Measurements from ENCODE around the gene PLOD3.

The PLOD3 gene

DNA sequence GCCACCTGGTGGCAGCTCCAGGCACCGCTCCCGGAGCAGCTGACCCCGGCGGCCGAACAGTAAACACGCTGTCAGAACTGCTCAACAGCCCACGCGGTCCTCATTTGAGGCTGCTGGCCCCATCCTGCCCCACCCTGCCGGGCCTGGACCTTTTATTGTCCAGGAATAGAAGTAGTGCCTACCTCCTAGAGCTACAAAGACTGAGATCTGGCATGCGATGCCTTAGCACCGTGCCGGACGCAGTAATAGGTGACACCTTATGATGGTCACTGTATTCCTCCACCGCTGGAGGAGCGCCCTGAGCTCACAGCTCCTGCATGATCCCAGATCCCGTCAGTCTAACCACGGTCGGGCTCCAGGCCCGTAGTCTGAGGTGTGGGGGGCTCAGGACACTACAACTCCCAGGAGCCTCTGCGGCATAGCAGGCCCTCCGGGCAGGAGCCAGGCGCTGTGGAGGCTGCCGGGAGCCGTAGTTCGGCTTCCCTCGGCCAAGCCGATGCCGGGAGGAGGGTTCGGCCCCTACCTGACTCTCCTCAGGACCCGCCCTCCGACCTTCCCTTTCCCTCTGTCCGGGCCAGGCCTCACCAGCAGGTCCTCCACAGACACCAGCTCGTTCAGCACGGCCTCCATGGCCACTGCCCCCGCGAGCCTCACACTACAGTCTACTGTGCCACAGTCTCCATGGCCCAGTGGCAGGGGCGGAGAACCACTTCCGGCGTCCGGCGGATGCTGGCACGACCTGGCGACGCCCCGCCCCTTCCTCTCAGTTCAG is 27.2 kb upstream of the PLOD3 start, which contains the start of gene FIS1:
Gene FIS1, minus strand, starts transcription at position 707 of the 772 bp plus-strand sequence. Its CDS starts 77 bp downstream, at position 630.
- peaks cover 78% of the 10 kb centered on the region for H3K79me2 ChIP-seq (ENCODE audit: control insufficient read depth, low read length)
- H3K27me3 ChIP-seq (ENCODE audit: control insufficient read depth, low read length), result no peaks in the 10 kb centered on the region
- peak within 1 kb of the TSS; percentile 90 for H3K4me3 ChIP-seq (ENCODE audit: low read length)
- H3K4me1 ChIP-seq (ENCODE audit: control insufficient read depth, low read length), result peaks cover 20% of the 10 kb centered on the region
- H3K36me3 ChIP-seq (ENCODE audit: control insufficient read depth, low read length), result peaks cover 57% of the 10 kb centered on the region
- H3K27ac ChIP-seq (ENCODE audit: low read depth, low read length), result peak within 1 kb of the TSS; percentile 61
- peaks cover 11% of the 10 kb centered on the region for H3F3A ChIP-seq (ENCODE audit: control insufficient read depth, insufficient read depth)
- no peaks in the 10 kb centered on the region for H3K9me2 ChIP-seq (replicated peaks; ENCODE audit: control insufficient read depth, low read length)
- H3K4me2 ChIP-seq (ENCODE audit: low read length), result peak within 1 kb of the TSS; percentile 98
- TF ChIP-seq, protein P1, sequence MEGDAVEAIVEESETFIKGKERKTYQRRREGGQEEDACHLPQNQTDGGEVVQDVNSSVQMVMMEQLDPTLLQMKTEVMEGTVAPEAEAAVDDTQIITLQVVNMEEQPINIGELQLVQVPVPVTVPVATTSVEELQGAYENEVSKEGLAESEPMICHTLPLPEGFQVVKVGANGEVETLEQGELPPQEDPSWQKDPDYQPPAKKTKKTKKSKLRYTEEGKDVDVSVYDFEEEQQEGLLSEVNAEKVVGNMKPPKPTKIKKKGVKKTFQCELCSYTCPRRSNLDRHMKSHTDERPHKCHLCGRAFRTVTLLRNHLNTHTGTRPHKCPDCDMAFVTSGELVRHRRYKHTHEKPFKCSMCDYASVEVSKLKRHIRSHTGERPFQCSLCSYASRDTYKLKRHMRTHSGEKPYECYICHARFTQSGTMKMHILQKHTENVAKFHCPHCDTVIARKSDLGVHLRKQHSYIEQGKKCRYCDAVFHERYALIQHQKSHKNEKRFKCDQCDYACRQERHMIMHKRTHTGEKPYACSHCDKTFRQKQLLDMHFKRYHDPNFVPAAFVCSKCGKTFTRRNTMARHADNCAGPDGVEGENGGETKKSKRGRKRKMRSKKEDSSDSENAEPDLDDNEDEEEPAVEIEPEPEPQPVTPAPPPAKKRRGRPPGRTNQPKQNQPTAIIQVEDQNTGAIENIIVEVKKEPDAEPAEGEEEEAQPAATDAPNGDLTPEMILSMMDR (IDR thresholded peaks at IDR 0.05; ENCODE audit: low read depth, low read length, poor library complexity, severe bottlenecking), result peak; percentile 98
- no peak for TF ChIP-seq EZH2phosphoT487 (IDR thresholded peaks at IDR 0.05; ENCODE audit: borderline replicate concordance, low read length)
- no peaks in the 10 kb centered on the region for H3K9me3 ChIP-seq (ENCODE audit: control insufficient read depth, insufficient read depth, low read length)
- peaks cover 7% of the 10 kb centered on the region; the same call in 1 of the 2 replicates for H4K20me1 ChIP-seq (ENCODE audit: control insufficient read depth, insufficient read depth, low read depth, low read length)

DNA sequence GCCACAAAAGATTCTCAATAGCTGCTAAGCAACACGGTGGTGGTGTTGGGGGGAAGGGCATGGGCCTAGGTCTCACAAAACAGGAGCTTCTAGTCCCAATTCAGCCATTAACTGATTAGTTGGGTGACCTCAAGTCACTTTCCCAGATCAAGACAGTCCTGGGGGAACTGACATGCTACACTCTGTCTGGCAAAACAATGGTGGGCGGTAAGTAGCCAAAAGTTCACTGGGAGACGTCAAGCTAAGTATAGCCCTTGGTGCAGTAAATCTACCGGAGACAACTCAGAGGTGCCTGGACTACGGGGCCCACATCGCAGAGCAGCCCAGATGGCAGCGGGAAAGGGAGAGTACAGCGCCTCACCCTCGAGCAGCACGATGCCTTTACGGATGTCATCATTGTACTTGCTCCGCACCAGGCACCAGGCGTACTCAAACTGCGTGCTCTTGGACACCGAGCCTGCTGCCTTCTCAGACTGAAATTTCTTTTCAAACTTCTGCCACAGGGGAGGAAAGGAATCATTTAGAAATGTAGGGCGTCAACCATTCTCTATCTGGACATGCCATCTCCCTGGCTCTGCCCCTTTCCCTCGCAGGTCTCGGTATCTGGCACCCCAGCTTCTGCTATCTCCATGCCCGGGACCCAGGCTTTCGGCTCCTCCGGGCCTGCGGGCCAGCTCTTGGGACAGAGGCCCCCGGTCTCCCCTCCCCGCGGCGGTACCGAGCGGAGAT is 26.4 kb upstream of the PLOD3 start:
- peaks cover 20% of the 10 kb centered on the region for H3K4me1 ChIP-seq (ENCODE audit: control insufficient read depth, low read length)
- H4K20me1 ChIP-seq (ENCODE audit: control insufficient read depth, insufficient read depth, low read depth, low read length), result peaks cover 7% of the 10 kb centered on the region; the same call in 1 of the 2 replicates
- TF ChIP-seq EZH2phosphoT487 (IDR thresholded peaks at IDR 0.05; ENCODE audit: borderline replicate concordance, low read length), result no peak
- TF ChIP-seq, protein P1 (IDR thresholded peaks at IDR 0.05; ENCODE audit: low read depth, low read length, poor library complexity, severe bottlenecking), result no peak
- peak overlapping the region; percentile 61 for H3K27ac ChIP-seq (ENCODE audit: low read depth, low read length)
- peak overlapping the region; percentile 98 for H3K4me2 ChIP-seq (ENCODE audit: low read length)
- H3K27me3 ChIP-seq (ENCODE audit: control insufficient read depth, low read length), result no peaks in the 10 kb centered on the region
- H3K36me3 ChIP-seq (ENCODE audit: control insufficient read depth, low read length), result peaks cover 54% of the 10 kb centered on the region
- H3K9me2 ChIP-seq (replicated peaks; ENCODE audit: control insufficient read depth, low read length), result no peaks in the 10 kb centered on the region
- H3K9me3 ChIP-seq (ENCODE audit: control insufficient read depth, insufficient read depth, low read length), result no peaks in the 10 kb centered on the region
- peaks cover 70% of the 10 kb centered on the region for H3K79me2 ChIP-seq (ENCODE audit: control insufficient read depth, low read length)
- peak overlapping the region; percentile 90 for H3K4me3 ChIP-seq (ENCODE audit: low read length)
- H3F3A ChIP-seq (ENCODE audit: control insufficient read depth, insufficient read depth), result peaks cover 11% of the 10 kb centered on the region

DNA sequence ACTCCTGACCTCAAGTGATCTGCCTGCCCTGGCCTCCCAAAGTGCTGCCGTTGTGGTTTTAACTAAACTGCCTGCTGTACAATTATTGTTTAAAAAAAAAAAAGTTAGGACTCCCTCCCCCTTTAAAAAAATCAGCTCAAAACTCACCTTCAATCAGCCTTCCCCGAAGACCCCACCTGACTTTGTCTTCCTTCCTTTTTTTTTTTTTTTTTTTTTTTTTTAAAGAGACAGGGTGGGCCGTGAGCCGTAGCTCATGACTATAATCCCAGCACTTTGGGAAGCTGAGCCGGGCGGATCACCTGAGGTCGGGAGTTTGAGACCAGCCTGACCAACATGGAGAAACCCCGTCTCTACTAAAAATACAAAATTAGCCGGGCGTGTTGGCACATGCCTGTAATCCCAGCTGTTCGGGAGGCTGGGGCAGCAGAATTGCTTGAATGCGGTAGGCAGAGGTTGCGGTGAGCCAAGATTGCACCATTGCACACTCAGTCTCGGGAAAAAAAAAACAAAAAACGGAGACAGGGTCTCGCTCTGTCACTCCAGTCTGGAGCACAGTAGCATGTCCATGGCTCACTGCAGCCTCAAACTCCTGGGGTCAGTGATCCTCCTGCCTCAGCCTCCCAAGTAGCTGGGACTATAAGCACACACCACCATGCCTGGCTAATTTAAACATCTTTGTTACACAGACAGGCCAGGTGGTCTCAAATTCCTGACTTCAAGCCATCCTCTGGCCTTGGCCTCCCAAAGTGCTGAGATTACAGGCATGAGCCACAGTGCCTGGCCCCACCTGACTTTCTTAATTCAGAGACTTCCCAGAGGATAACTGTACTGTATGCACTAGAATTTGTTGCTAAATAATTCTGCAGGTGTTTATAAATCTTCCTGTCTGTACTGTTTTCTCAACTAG is 24.3 kb upstream of the PLOD3 start:
- H3K9me2 ChIP-seq (replicated peaks; ENCODE audit: control insufficient read depth, low read length), result no peaks in the 10 kb centered on the region
- no peak overlapping the region for H3K27ac ChIP-seq (ENCODE audit: low read depth, low read length)
- H3K4me1 ChIP-seq (ENCODE audit: control insufficient read depth, low read length), result peaks cover 20% of the 10 kb centered on the region
- H3K27me3 ChIP-seq (ENCODE audit: control insufficient read depth, low read length), result no peaks in the 10 kb centered on the region
- H3F3A ChIP-seq (ENCODE audit: control insufficient read depth, insufficient read depth), result peaks cover 10% of the 10 kb centered on the region
- H3K79me2 ChIP-seq (ENCODE audit: control insufficient read depth, low read length), result peaks cover 54% of the 10 kb centered on the region
- no peak overlapping the region for H3K4me2 ChIP-seq (ENCODE audit: low read length)
- TF ChIP-seq EZH2phosphoT487 (IDR thresholded peaks at IDR 0.05; ENCODE audit: borderline replicate concordance, low read length), result no peak
- TF ChIP-seq, protein P1 (IDR thresholded peaks at IDR 0.05; ENCODE audit: low read depth, low read length, poor library complexity, severe bottlenecking), result no peak
- no peaks in the 10 kb centered on the region for H3K9me3 ChIP-seq (ENCODE audit: control insufficient read depth, insufficient read depth, low read length)
- no peak overlapping the region for H3K4me3 ChIP-seq (ENCODE audit: low read length)
- H3K36me3 ChIP-seq (ENCODE audit: control insufficient read depth, low read length), result peaks cover 71% of the 10 kb centered on the region
- peaks cover 7% of the 10 kb centered on the region; the same call in 1 of the 2 replicates for H4K20me1 ChIP-seq (ENCODE audit: control insufficient read depth, insufficient read depth, low read depth, low read length)

Data from DOHH2 (cell line).